Activated naive CD8-positive, alpha-beta T cell (primary cell): ENCODE measurements around the gene KCNH1.

ENCODE experiments used
- H3K27ac Mint-ChIP-seq: one replicate; pipeline ENCODE4 v1.8.0; 2021; ENCODE audit warnings: mixed read lengths
- H3K27me3 Mint-ChIP-seq: one replicate; pipeline ENCODE4 v1.8.0; 2021; ENCODE audit warnings: mixed read lengths
- H3K36me3 Mint-ChIP-seq: one replicate; pipeline ENCODE4 v1.8.0; 2021; ENCODE audit warnings: mixed read lengths
- H3K4me1 Mint-ChIP-seq: one replicate; pipeline ENCODE4 v1.8.0; 2021; ENCODE audit warnings: low read depth, mixed read lengths
- H3K4me3 Mint-ChIP-seq: one replicate; pipeline ENCODE4 v1.8.0; 2021; ENCODE audit warnings: mild to moderate bottlenecking, mixed read lengths
- H3K9me3 Mint-ChIP-seq: one replicate; pipeline ENCODE4 v1.8.0; 2021; ENCODE audit warnings: low read depth, mixed read lengths

The KCNH1 gene

DNA sequence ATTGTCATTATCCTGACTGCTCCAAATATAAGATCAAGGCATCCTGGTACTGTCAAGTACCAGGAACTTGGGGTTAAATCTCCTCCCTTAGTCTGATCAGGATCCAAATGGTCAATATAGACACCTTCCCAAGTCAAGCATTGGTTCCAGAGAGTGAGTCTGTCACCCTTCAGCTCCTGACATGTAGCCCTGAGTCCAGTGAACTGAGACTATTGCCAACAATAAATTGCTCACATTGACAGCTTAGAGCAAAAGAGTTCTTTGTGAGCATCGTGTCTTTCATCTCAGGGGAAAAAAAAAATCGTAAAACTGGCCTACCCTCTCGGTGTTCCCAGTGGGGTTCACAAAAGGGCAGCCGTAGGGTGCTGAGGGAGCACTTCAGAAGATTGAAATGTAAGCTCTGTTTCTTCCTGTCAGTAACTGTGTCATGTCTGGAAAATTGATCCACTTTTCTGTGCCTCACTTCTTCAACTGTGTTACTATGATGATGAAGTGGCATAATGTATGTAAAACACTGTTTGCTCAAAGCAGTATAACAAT, 228.5 kb downstream of the KCNH1 start:
- Mint-ChIP-seq H3K27me3 (peaks cover 27% of the 10 kb centered on the region), H3K36me3 (no peaks in the 10 kb centered on the region), H3K4me1 (no peaks in the 10 kb centered on the region), H3K4me3 (no peak overlapping the region), H3K9me3 (no peaks in the 10 kb centered on the region), H3K27ac (no peak overlapping the region)

DNA sequence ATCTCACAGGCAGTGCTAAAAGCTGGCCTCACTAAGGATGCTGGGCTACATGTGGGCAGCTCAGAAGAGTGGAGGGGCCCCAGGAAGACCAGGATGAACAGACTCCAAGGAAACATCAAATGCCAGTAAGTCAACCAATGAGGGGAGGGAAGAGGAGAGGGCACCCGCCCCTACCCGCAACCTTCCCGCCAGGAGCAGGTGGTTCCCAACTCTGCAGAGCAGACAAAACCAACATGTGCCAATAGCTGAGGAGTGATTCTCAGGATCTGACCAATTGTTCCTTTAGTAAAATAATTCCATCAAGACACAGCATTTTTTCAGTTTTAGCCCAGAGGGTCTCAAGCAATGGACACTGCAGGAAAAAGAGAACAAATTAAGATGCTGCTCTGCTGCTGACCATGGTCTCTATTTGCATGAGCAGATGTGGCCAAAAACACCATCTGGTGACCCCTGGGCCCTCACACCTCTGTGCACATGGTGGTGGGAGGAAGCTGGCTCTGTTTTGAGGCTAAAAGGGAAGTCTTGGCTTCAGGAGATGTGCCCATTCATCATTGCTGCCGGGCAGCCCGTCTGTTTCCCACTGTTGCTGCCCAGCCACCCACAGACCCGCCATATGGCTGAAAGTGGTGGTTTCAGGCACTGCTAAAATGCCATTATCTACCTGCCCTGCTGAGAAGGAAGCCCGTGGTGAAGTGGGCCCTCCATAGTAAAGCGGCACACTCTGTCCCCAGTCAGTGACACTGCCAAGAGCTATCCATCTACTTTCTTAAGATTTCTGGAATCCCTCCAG, 231.8 kb downstream of the KCNH1 start:
- Mint-ChIP-seq H3K9me3 (no peaks in the 10 kb centered on the region), H3K4me3 (no peak overlapping the region), H3K27me3 (peaks cover 22% of the 10 kb centered on the region), H3K4me1 (no peaks in the 10 kb centered on the region), H3K36me3 (no peaks in the 10 kb centered on the region), H3K27ac (no peak overlapping the region)

DNA sequence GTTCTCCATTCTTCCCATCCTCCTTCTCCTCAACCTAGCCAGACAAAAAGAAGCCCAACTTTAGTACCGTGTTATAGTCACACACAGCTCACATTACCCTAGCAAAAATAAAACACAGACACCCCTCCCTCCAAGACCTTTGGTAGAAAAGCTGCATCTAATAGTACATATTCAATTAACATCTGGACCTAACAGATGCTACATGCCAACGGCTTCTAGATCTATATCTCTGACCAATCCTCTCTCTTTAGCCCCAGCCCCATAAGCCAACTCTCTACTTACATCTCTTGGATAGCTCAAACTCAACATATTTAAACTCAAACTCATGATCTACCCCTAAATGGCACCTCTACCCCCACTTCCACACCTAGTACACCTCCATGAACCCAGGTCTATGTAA, 233.1 kb downstream of the KCNH1 start:
- no peaks in the 10 kb centered on the region for H3K9me3 Mint-ChIP-seq
- H3K4me3 Mint-ChIP-seq, result no peak overlapping the region
- H3K27me3 Mint-ChIP-seq, result peaks cover 19% of the 10 kb centered on the region
- no peaks in the 10 kb centered on the region for H3K36me3 Mint-ChIP-seq
- H3K4me1 Mint-ChIP-seq, result no peaks in the 10 kb centered on the region
- H3K27ac Mint-ChIP-seq, result no peak overlapping the region

DNA sequence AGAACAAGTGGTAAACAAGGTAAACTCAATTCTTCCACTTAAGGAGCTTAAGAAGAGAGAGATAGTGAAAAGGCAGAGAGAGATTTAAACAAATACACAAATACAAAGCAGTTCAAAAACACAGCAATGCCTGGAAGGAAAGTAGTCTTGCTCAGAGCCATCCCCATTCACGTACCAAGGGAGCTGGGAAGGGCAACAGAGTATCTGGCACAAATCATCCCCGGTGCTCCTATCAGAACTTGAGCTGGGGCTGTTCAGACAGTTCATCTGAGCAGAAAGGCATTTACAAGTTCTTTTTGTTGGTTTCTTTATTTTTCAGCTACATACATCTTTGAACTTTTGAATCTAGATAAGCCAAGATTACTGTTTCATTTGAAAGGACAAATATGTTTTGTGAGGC, 233.9 kb downstream of the KCNH1 start:
- H3K27ac Mint-ChIP-seq, result no peak overlapping the region
- H3K36me3 Mint-ChIP-seq, result no peaks in the 10 kb centered on the region
- H3K9me3 Mint-ChIP-seq, result no peaks in the 10 kb centered on the region
- no peaks in the 10 kb centered on the region for H3K4me1 Mint-ChIP-seq
- H3K27me3 Mint-ChIP-seq, result peaks cover 16% of the 10 kb centered on the region
- no peak overlapping the region for H3K4me3 Mint-ChIP-seq

DNA sequence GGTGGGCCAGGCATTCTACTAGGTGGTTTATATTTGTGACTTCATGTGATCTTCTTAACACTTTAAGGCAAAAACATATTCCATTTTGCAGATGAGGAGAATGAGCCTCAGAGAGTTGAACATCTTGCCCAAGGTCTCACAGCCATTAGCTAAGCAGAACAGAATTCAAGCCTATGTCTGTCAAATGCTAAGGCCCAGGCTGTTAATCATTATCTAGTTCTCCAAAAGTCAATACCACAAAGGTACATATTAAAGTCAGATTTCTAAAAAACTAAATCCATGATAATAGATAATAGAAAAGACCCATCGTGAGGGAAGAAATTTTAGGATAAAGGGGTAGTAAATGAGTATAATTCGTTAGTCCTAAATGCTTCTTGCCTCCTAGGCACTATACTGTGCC, 234.3 kb downstream of the KCNH1 start:
- Mint-ChIP-seq H3K27ac (no peak overlapping the region), H3K36me3 (no peaks in the 10 kb centered on the region), H3K4me3 (no peak overlapping the region), H3K27me3 (peaks cover 16% of the 10 kb centered on the region), H3K4me1 (no peaks in the 10 kb centered on the region), H3K9me3 (no peaks in the 10 kb centered on the region)

DNA sequence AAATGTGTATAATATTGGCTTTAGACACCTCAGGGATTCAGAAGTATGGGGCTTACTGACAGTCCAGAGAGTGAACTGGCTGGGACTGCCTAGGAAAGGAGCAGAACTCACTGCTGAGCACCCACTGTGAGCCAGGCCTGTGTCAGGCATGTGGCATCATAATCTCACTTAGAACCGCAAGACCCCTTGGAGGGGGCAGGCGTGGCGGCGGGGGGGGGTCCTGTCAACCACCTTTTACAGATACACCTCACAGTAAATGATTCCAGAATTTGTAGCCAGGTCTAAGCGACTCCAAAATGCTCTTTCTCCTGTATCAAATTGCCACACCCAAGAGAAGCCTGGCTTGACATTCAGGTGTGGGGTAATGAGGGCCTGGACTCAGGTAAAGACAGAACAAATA, 235.5 kb downstream of the KCNH1 start:
- H3K27me3 Mint-ChIP-seq, result peaks cover 16% of the 10 kb centered on the region
- no peaks in the 10 kb centered on the region for H3K4me1 Mint-ChIP-seq
- no peaks in the 10 kb centered on the region for H3K36me3 Mint-ChIP-seq
- H3K4me3 Mint-ChIP-seq, result no peak overlapping the region
- peaks cover 7% of the 10 kb centered on the region for H3K9me3 Mint-ChIP-seq
- no peak overlapping the region for H3K27ac Mint-ChIP-seq

DNA sequence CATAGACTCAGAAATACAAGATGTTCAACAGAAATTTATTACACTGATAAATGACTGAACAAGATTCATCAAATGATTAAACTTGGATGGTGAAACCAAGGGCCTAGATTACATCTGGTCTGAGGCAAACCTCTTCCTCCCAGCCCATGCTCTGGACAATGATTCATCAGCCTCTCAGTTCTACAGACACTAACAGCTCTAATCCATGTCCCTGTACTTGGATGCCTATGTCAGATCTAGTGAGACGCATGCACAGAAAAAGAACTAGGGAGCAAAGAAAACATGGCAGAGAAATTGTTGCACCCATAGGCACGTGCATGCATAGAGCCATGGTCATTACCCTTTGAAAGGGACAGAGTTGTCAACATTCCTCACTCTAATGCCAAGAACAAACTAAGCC, 250.1 kb downstream of the KCNH1 start:
- Mint-ChIP-seq H3K4me1 (no peaks in the 10 kb centered on the region), H3K4me3 (no peak overlapping the region), H3K27me3 (peaks cover 4% of the 10 kb centered on the region), H3K36me3 (no peaks in the 10 kb centered on the region), H3K27ac (no peak overlapping the region), H3K9me3 (no peaks in the 10 kb centered on the region)

DNA sequence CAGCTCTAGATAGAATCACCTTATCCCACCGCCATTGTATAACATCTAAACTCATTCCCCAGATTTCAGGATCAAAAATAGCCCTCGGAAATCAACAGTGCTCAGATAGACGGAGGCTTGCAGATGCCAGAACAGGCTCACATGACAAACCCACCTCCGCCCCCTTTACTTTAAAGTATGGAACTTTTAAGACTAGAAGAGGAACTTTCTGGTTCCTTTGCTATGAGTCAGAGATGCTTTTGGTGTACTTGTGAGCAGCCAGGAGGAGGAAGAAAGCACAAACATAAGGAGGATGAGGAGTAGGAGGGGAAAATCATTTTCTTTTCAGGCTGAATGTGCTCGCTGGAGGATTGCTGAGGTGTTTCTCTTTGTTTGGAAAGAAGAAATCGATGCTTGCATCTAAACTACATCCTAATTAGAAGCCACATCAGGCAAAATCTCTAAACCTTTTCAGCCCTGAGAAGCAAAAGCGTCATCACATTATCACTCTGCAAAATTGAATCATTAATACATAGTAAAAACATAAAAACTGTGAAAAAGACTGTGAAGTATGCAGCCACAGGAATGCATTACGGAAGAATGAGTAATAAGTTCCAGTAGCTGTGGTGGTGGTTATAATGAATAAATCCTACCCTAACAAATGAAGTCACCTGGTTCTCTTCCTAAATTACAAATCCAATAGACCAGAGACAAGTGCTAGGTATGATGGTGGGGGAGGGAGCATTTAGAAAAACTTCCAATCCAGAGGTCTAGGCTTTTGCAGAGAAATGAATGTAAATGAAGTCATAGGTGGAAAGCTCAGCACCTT, 251.3 kb downstream of the KCNH1 start:
- peaks cover 4% of the 10 kb centered on the region for H3K27me3 Mint-ChIP-seq
- no peak overlapping the region for H3K27ac Mint-ChIP-seq
- no peaks in the 10 kb centered on the region for H3K36me3 Mint-ChIP-seq
- no peaks in the 10 kb centered on the region for H3K4me1 Mint-ChIP-seq
- no peak overlapping the region for H3K4me3 Mint-ChIP-seq
- H3K9me3 Mint-ChIP-seq, result no peaks in the 10 kb centered on the region

DNA sequence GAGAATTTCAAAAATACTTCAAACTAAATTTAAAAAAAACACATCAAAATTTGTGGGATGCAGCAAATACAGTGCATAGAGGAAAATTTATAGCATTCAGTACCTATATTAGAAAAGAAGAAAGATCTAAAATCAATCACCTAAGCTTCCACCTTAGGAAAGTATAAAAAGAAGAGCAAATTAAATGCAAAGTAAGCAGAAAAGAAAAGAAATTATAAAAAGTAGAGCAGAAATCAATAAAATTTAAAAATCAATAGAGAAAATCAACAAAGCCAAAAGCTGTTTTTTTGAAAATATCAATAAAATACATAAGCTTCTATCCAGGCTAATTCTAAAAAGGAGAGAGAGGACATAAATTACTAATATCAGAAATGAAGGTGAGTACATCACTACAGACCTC, 255.4 kb downstream of the KCNH1 start:
- Mint-ChIP-seq H3K4me1 (no peaks in the 10 kb centered on the region), H3K9me3 (no peaks in the 10 kb centered on the region), H3K27me3 (peaks cover 7% of the 10 kb centered on the region), H3K27ac (no peak overlapping the region), H3K36me3 (no peaks in the 10 kb centered on the region), H3K4me3 (no peak overlapping the region)

DNA sequence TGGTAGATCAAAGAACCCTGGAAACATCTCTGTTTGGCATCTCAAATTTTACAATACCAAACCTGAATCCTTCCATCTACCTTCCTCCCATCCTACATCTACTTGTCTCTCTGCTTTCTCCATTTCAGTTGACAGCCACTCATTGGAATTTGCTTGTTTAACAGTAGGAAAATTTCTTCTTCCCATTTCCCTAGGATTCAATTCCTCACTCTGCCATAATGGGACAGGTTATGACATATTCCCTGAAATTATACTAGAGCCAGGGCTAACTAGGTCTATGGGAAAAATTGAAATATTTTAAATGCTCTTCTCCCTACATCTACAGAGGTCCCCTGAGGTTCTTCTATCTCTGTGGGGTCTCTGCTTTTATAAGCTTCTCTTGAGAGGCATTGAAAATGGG, 257.7 kb downstream of the KCNH1 start:
- Mint-ChIP-seq H3K4me3 (no peak overlapping the region), H3K27ac (no peak overlapping the region), H3K27me3 (peaks cover 13% of the 10 kb centered on the region), H3K4me1 (no peaks in the 10 kb centered on the region), H3K9me3 (peaks cover 6% of the 10 kb centered on the region), H3K36me3 (no peaks in the 10 kb centered on the region)

DNA sequence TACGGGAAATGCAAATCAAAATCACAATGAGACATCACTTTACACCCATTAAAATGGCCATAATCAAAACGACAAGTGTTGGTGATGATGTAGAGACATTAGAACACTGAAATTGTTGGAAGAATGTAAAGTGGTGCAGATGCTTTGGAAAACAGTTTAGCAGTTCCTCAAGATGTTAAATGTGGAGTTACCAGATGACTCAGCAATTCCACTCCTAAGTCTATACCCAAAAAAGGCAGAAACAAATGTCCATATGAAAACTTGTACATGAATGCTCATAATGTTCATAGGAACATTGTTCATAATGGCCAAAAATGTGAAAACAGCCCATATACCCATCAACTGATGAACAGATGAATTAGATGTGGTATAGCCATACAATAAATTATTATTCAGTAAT, 267.4 kb downstream of the KCNH1 start:
- H3K9me3 Mint-ChIP-seq, result peaks cover 4% of the 10 kb centered on the region
- H3K27me3 Mint-ChIP-seq, result peaks cover 10% of the 10 kb centered on the region
- H3K4me3 Mint-ChIP-seq, result no peak overlapping the region
- H3K4me1 Mint-ChIP-seq, result no peaks in the 10 kb centered on the region
- H3K27ac Mint-ChIP-seq, result no peak overlapping the region
- H3K36me3 Mint-ChIP-seq, result no peaks in the 10 kb centered on the region

DNA sequence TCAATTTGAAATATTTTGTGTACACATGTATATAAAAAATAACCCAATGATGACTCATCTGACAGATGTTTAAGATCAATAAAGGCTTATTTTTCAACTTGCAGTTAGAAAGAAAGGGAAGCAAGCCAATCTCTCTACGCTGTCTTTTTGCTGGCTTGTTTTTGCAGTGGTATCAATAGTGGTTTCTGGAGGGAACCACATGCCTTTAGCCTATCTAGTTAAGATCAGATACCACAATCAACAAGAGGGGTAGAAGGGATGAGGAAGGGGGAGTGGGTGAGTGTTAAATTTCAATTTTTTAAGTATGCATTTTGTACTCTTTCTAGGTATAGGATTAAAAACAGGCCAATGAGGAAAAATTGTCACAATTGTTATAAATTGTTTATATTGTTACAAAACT, 276.2 kb downstream of the KCNH1 start:
- H3K36me3 Mint-ChIP-seq, result no peaks in the 10 kb centered on the region
- no peaks in the 10 kb centered on the region for H3K4me1 Mint-ChIP-seq
- H3K4me3 Mint-ChIP-seq, result no peak overlapping the region

DNA sequence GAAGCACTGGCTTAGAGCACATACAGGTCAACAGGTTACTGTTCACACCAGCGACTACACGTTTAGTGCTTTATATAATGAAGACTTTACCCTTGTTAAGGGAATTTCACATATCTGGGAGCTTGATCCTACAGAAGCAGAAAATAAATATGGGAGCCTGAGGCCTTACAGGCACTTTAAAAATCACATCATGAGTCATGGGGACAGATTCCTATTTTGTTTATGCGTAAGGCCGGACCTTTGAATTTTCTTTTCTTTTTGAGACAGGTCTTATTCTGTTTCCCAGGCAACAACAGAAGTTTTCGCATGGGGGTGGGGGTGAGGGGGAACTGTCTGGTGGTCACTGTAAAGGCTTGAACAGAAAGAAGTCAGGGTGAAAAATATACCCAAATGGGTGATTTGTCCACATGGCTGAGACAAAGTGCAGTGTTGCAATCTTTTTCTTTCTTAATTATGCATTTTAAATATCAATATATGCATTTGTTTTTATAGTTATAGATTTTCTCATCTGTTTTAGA, 276.7 kb downstream of the KCNH1 start:
- no peaks in the 10 kb centered on the region for H3K4me1 Mint-ChIP-seq
- peaks cover 2% of the 10 kb centered on the region for H3K27me3 Mint-ChIP-seq
- no peaks in the 10 kb centered on the region for H3K36me3 Mint-ChIP-seq
- no peaks in the 10 kb centered on the region for H3K9me3 Mint-ChIP-seq
- no peak overlapping the region for H3K27ac Mint-ChIP-seq
- no peak overlapping the region for H3K4me3 Mint-ChIP-seq

More for the DNA sequence above, 276.2 kb downstream of the KCNH1 start:
- no peak overlapping the region for H3K27ac Mint-ChIP-seq
- H3K9me3 Mint-ChIP-seq, result no peaks in the 10 kb centered on the region
- H3K27me3 Mint-ChIP-seq, result peaks cover 2% of the 10 kb centered on the region

DNA sequence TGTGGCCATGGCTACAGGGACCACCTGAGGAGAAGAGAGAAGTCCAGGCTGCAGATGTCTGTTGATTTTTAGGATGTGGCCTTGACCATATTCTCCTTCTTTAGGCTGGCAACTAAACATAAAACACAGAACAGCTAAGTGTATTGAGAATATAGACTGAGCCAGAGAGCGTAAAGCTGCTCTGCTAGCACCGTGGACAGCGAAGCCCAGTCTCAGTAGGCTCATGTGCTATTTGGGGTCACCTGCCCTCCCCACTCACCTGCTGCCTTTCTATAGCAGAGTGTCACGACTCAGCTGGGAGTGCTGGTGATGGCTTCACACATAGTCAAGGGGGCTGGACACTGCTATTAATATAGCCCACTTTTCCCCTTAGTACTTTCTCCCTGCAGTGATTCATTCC, 278.5 kb downstream of the KCNH1 start:
- Mint-ChIP-seq H3K4me3 (no peak overlapping the region), H3K4me1 (no peaks in the 10 kb centered on the region), H3K27ac (no peak overlapping the region), H3K27me3 (peaks cover 2% of the 10 kb centered on the region), H3K36me3 (no peaks in the 10 kb centered on the region), H3K9me3 (no peaks in the 10 kb centered on the region)

DNA sequence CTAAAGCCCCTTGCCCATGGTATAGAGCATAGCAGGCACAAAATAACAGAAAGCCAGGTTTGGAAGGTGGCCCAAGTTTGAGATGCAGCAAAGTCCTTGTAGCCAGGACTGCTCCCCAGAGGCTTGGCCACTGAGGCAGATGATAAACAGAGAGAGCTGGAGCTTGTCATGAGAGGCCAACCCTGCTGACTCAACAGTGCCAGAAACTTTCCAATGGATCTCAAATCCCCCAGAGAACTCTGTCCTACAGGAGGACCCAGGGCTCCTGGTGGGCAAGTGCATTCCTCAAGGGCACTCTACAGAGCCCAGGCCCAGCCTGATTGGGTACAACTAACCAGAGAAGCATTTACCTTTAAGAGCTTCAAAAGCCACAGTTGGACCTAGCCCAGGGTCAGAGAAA, 280.7 kb downstream of the KCNH1 start:
- Mint-ChIP-seq H3K36me3 (no peaks in the 10 kb centered on the region), H3K27ac (no peak overlapping the region), H3K4me1 (no peaks in the 10 kb centered on the region), H3K9me3 (no peaks in the 10 kb centered on the region), H3K4me3 (no peak overlapping the region), H3K27me3 (no peaks in the 10 kb centered on the region)
